K562 (cell line): ENCODE results near the gene ZFP3. TPM values are rescaled to one million over a fixed set of nuclear protein-coding genes. Genes with fewer than 3 reads are reported as not detected.

Source experiments
- ATAC-seq: fragments of 200-7000 bp; cut with Tn5 transposase; 3 replicates; pipeline ENCODE4 v1.9.1; 2020; ENCODE audit warnings: moderate library complexity
- BruUV-seq: library from RNA; stranded (reverse); fragments of 400-500 nt; replicated peaks from 2 replicates; lab custom pipeline; 2021; lab: Mats Ljungman, UMichigan
- CTCF ChIA-PET: fragments of 300-600 bp; formaldehyde crosslinking; extraction: SDS; loops from one replicate; lab custom pipeline; 2021; ENCODE audit warnings: low intra/inter-chr PET ratio; lab: Yijun Ruan, JAX
- POLR2A ChIA-PET: fragments of 300-600, 350-650 bp; sonication (Branson Sonifier 250); formaldehyde crosslinking; extraction: SDS; loops from one replicate; lab custom pipeline; 2021; ENCODE audit warnings: antibody characterized with exemption, inconsistent platforms; lab: Yijun Ruan, JAX
- DNase-seq, 4 experiments: peaks; one replicate each; pipeline versions ENCODE4 v3.0.0 to v3.0.0-alpha.2; 2011 to 2018; ENCODE audit warnings: low spot score in 3 of 4, mixed read lengths in 3 of 4; ENCODE audit errors: extremely low read depth in 1 of 4
- FAIRE-seq: peaks from 2 replicates; lab custom pipeline; 2011; peaks lifted over from hg19 to GRCh38; lab: Jason Lieb, UNC
- H2AFZ ChIP-seq: 2 replicates; pipeline ENCODE4 v1.6.0; 2011; ENCODE audit warnings: low read depth, low read length, control low read depth, inconsistent platforms
- H3K27ac ChIP-seq: fragments of 200-600 bp; 3 replicates; pipeline ENCODE4 v1.8.0; 2011; ENCODE audit warnings: low read depth, mild to moderate bottlenecking, control low read depth, inconsistent platforms, low read length, moderate library complexity, mixed read lengths; ENCODE audit errors: extremely low read depth
- H3K27me3 ChIP-seq, 2 experiments: fragments of 300-600 bp in 1 of 2; 2 replicates in 1 of 2; 3 replicates in 1 of 2; pipeline versions ENCODE4 v1.6.0 to v1.8.0; 2011; ENCODE audit warnings: inconsistent platforms in 2 of 2, low read length in 2 of 2, mild to moderate bottlenecking in 1 of 2, mixed read lengths in 1 of 2, moderate library complexity in 1 of 2; ENCODE audit not compliant: control insufficient read depth in 2 of 2, insufficient read depth in 2 of 2
- H3K36me3 ChIP-seq: fragments of 300-600 bp; 3 replicates; pipeline ENCODE4 v1.8.0; 2011; ENCODE audit warnings: mild to moderate bottlenecking, low read length, inconsistent platforms; ENCODE audit not compliant: control insufficient read depth, insufficient read depth
- H3K4me1 ChIP-seq, 2 experiments: fragments of 200-600 bp in 1 of 2; replicated peaks in 1 of 2; 2 replicates in 1 of 2; 3 replicates in 1 of 2; pipeline versions ENCODE4 v1.5.1 to v1.8.0; 2011; ENCODE audit warnings: inconsistent platforms in 2 of 2, low read length in 2 of 2, mild to moderate bottlenecking in 1 of 2, mixed read lengths in 1 of 2, moderate library complexity in 1 of 2; ENCODE audit not compliant: control insufficient read depth in 2 of 2, insufficient read depth in 2 of 2
- H3K4me2 ChIP-seq: 2 replicates; pipeline ENCODE4 v1.6.1; 2011; ENCODE audit warnings: low read length, control low read depth, inconsistent platforms, mixed read lengths; ENCODE audit not compliant: insufficient read depth
- H3K4me3 ChIP-seq: fragments of 200-600 bp; sonication (generic), shearing (Covaris generic); 2 replicates; pipeline ENCODE4 v1.5.1; 2016; ENCODE audit warnings: control low read depth, inconsistent platforms
- H3K79me2 ChIP-seq: fragments of 200-600 bp; 3 replicates; pipeline ENCODE4 v1.8.0; 2011; ENCODE audit warnings: low read length, inconsistent platforms; ENCODE audit not compliant: control insufficient read depth, insufficient read depth
- H3K9ac ChIP-seq, 2 experiments: 2 replicates each; pipeline versions ENCODE4 v1.6.0 to v1.6.1; 2011; ENCODE audit warnings: low read depth in 2 of 2, low read length in 2 of 2, control low read depth in 1 of 2, inconsistent platforms in 1 of 2, mild to moderate bottlenecking in 1 of 2, mixed read lengths in 1 of 2; ENCODE audit not compliant: insufficient read depth in 1 of 2
- H3K9me1 ChIP-seq: one replicate; pipeline ENCODE4 v1.6.0; 2011; ENCODE audit warnings: inconsistent platforms, mild to moderate bottlenecking, low read length, moderate library complexity; ENCODE audit not compliant: control insufficient read depth, insufficient read depth
- H3K9me3 ChIP-seq: replicated peaks from 2 replicates; pipeline ENCODE4 v1.5.1; 2011; ENCODE audit warnings: low read depth, low read length, inconsistent platforms; ENCODE audit not compliant: control insufficient read depth, insufficient read depth
- H4K20me1 ChIP-seq: replicated peaks from 2 replicates; pipeline ENCODE4 v1.6.1; 2011; ENCODE audit warnings: low read length, inconsistent platforms, mixed read lengths; ENCODE audit not compliant: control insufficient read depth, insufficient read depth
- BCLAF1 ChIP-seq, 2 experiments: fragments of 450-650 bp in 1 of 2; IDR thresholded peaks; 2 replicates each; pipeline ENCODE4 v1.6.1; 2011 to 2017; ENCODE audit warnings: low read depth in 2 of 2, antibody characterized with exemption in 1 of 2, borderline replicate concordance in 1 of 2, low read length in 1 of 2, mild to moderate bottlenecking in 1 of 2, mixed read lengths in 1 of 2; ENCODE audit not compliant: control insufficient read depth in 1 of 2
- CEBPG ChIP-seq, 3 experiments: fragments of 200-800 bp in 1 of 3; sonication (Bioruptor generic) in 1 of 3; sonication (generic) in 1 of 3; formaldehyde crosslinking in 1 of 3; IDR thresholded peaks in 2 of 3; conservative IDR thresholded peaks in 1 of 3; 2 replicates each; pipeline versions ENCODE4 v1.6.1 to v1.8.0; 2016 to 2022; ENCODE audit warnings: missing compliant biosample characterization in 2 of 3, missing genetic modification characterization in 2 of 3, mild to moderate bottlenecking in 1 of 3, missing genetic modification reagents in 1 of 3
- CHAMP1 ChIP-seq: fragments of 450-650 bp; IDR thresholded peaks from 2 replicates; pipeline ENCODE4 v1.6.1; 2016; ENCODE audit warnings: mild to moderate bottlenecking
- CTCF ChIP-seq, 3 experiments: IDR thresholded peaks in 2 of 3; conservative IDR thresholded peaks in 1 of 3; 2 replicates each; pipeline ENCODE4 v1.5.1; 2011 to 2012; ENCODE audit warnings: low read length in 3 of 3, mild to moderate bottlenecking in 3 of 3, control low read depth in 2 of 3, improper control_type of control experiment in 1 of 3, inconsistent platforms in 1 of 3, low read depth in 1 of 3, mixed read lengths in 1 of 3, moderate library complexity in 1 of 3; ENCODE audit not compliant: insufficient read depth in 2 of 3
- FOXJ2 ChIP-seq: fragments of 200-800 bp; sonication (Bioruptor generic); IDR thresholded peaks from 2 replicates; pipeline ENCODE4 v1.6.1; 2016; ENCODE audit warnings: missing genetic modification characterization, missing compliant biosample characterization
- HOXB6 ChIP-seq: fragments of 250-450 bp; sonication (Bioruptor Pico); IDR thresholded peaks from 2 replicates; pipeline ENCODE4 v1.5.1; 2022; ENCODE audit warnings: mild to moderate bottlenecking, borderline replicate concordance
- PHTF2 ChIP-seq: fragments of 250-450 bp; sonication (Bioruptor Pico); IDR thresholded peaks from 2 replicates; pipeline ENCODE4 v1.5.0; 2021; ENCODE audit warnings: mild to moderate bottlenecking
- POLR2A ChIP-seq: fragments of 450-650 bp; conservative IDR thresholded peaks from 2 replicates; pipeline ENCODE4 v1.6.1; 2016
- ZC3H8 ChIP-seq: fragments of 450-650 bp; IDR thresholded peaks from 2 replicates; pipeline ENCODE4 v1.6.1; 2017
- WGBS: fragments of 100-300 bp; shearing (Covaris generic); methylation state at CpG from one replicate; pipeline ENCODE4 v1.1.6; 2016; ENCODE audit warnings: low coverage, mixed read lengths; ENCODE audit not compliant: insufficient coverage; ENCODE audit errors: missing lambda C conversion rate; 5-methylcytosine and 5-hydroxymethylcytosine counted together
- in situ Hi-C: fragments of 300-500 bp; cut with MboI; formaldehyde crosslinking; loops from 4 replicates; pipeline ENCODE4 v1.15.0; 2018; ENCODE audit warnings: inconsistent platforms, mixed read lengths
- intact Hi-C: fragments of 100-400 bp; cut with micrococcal nuclease; formaldehyde crosslinking; loops from 2 replicates; pipeline ENCODE4 v1.14.2; 2022
- polyA plus RNA-seq, 8 experiments: library from polyadenylated mRNA; depleted of rRNA in 4 of 8; stranded (reverse) in 5 of 8; unstranded in 3 of 8; fragments of >200 nt; fragmentation: Nextera tagmentation in 2 of 8; fragmentation: Illumina TruSeq in 1 of 8; extraction: Ambion mirVana in 2 of 8; extraction: Trizol in 1 of 8; gene quantifications; 2 replicates each; pipeline versions ENCODE4 v1.2.1 to v1.2.3, GENCODE V29; 2011 to 2014; ENCODE audit warnings: inconsistent platforms in 1 of 8, missing spikeins in 1 of 8
- total RNA-seq, 7 experiments: library from RNA; depleted of rRNA in 6 of 7; stranded (reverse); fragments of >200 nt in 6 of 7; fragmentation: Illumina TruSeq in 2 of 7; extraction: Trizol in 2 of 7; gene quantifications; 2 replicates each; pipeline versions ENCODE4 v1.2.1 to v1.2.3, GENCODE V29; 2011 to 2021; ENCODE audit warnings: low replicate concordance in 1 of 7

ZFP3 gene
- total and polyA plus RNA-seq, 9 of the 15 experiments (the other 6 are each of a cell fraction or from before 2014, with no cell fraction given): 0.04 TPM; not detected in 8

- ChIA-PET POLR2A (interaction anchor here (0.6 to 1.5 kb wide), 3 partner anchors 10 to 243 kb away, joined by 3 to 4 read pairs (median 3); no protein-coding TSS in a partner anchor), CTCF (no interaction called here)
- H3K36me3 ChIP-seq: peaks cover 38% of the 10 kb centered on the region
- H3K4me2 ChIP-seq: peak within 1 kb of the TSS; percentile 95
- H4K20me1 ChIP-seq: no peaks in the 10 kb centered on the region
- no peaks in the 10 kb centered on the region for H3K9me3 ChIP-seq
- ATAC-seq (peak; percentile 99), FAIRE-seq (peak; percentile 82), DNase-seq (peak; percentile 89 to 94 (median 92))
- intact Hi-C loops (no loop called here), in situ Hi-C loops (no loop called here)
- no peaks in the 10 kb centered on the region for H3K27me3 ChIP-seq
- peak within 1 kb of the TSS; percentile 65 for H3K4me3 ChIP-seq
- peaks cover 4 to 10% of the 10 kb centered on the region in 2 experiments; a peak in 4 of 5 replicates for H3K4me1 ChIP-seq
- H3K27ac ChIP-seq: peak within 1 kb of the TSS; percentile 95
- no peaks in the 10 kb centered on the region for H3K9me1 ChIP-seq
- BruUV-seq: no TSS peak
- peak within 1 kb of the TSS; percentile 94 to 96 for H3K9ac ChIP-seq
- peak within 1 kb of the TSS; percentile 91 for H2AFZ ChIP-seq
- H3K79me2 ChIP-seq: peaks cover 25% of the 10 kb centered on the region
- 0% methylated on average over 19 of the region's 69 CpGs for WGBS
- no peak for TF ChIP-seq ZC3H8
- TF ChIP-seq PHTF2: no peak
- no peak for TF ChIP-seq HOXB6
- TF ChIP-seq CHAMP1: no peak
- no peak for TF ChIP-seq CEBPG (CRISPR knock-in tag; IDR thresholded peaks at IDR 0.05)
- TF ChIP-seq CEBPG (tag; conservative IDR thresholded peaks at IDR 0.05 in 1 of 2, IDR thresholded peaks at IDR 0.05 in 1 of 2): no peak
- 0 out of 6 replicates have a peak, but pooled peaks of 1 of the 3 experiments have one; percentile 9 for TF ChIP-seq CTCF (IDR thresholded peaks at IDR 0.05 in 2 of 3, conservative IDR thresholded peaks at IDR 0.05 in 1 of 3; ENCODE audit: insufficient read depth in 2 of 3, low read depth in 1 of 3, low read length in 3 of 3)
- no peak for TF ChIP-seq BCLAF1 (IDR thresholded peaks at IDR 0.05; ENCODE audit: borderline replicate concordance in 1 of 2, control insufficient read depth in 1 of 2, low read depth in 2 of 2, low read length in 1 of 2)
- 0 out of 2 replicates have a peak, but pooled peaks have one; percentile 44 for TF ChIP-seq FOXJ2
- peak; percentile 82 for TF ChIP-seq POLR2A
Measured at GRCh38 chr17:5111402-5112204, 33.3 kb downstream of the ZFP3 start, which contains the start of gene ZNF232. TSS of gene ZNF232 (minus strand) at chr17:5111878. CDS start at chr17:5111822, 56 bp downstream.
